GDM1 (cell line): ENCODE data around the gene CDC42SE2.
A peak's percentile ranks its signal among the peaks of the same experiment; 100 is the strongest.
"Not testable (repeated sequence)": the region's sequence is repeated elsewhere in the genome, so short reads cannot be mapped to it uniquely, and the experiment has no call there.

Experiments used
- DNase-seq: peaks from one replicate; lab custom pipeline; 2025; lab: John Stamatoyannopoulos, UW

CDC42SE2 gene

DNA sequence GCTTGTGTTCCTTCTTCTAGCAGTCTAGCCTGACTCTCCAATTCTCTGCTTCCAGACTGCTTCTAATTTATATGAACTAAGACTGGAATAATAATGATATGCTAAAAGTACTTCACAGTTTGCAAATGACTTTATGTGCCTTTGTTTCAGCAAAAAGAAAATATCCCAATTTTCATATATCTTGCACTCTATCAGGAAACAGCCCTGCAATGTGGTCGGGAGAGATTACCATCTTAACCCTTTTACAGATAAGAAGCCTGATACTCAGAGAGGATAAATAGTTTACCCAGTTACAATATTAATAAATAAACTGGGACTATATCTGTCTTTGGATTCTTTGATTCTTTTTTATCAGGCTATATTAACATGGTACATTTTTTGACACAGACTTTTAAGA is 126.0 kb downstream of the CDC42SE2 start:
- no peak for DNase-seq

- DNase-seq: no peak
Measured at GRCh38 chr5:131392466-131393095, 128.7 kb downstream of the CDC42SE2 start.

GRCh38 chr5:131393498-131393968 is 129.7 kb downstream of the CDC42SE2 start:
- DNase-seq: no peak

DNA sequence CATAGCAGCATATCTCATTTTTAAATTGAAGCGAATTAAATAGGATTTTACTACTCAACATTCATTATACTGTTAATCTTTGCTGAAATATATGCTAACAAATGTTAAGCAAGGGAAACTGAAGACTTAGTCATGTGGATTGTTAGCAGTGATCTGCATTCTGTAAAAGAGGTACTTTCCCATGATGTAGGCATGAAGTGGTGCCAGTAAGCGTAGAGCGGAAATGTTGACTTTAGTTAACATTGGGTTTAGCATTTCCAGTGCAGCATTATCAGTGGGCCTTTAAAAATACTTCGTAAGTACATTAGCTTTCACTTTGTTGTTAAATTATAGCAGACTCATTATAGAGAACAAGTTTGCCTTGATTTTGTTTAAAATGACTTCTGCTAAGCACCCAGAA is 130.3 kb downstream of the CDC42SE2 start:
- no peak for DNase-seq

DNA sequence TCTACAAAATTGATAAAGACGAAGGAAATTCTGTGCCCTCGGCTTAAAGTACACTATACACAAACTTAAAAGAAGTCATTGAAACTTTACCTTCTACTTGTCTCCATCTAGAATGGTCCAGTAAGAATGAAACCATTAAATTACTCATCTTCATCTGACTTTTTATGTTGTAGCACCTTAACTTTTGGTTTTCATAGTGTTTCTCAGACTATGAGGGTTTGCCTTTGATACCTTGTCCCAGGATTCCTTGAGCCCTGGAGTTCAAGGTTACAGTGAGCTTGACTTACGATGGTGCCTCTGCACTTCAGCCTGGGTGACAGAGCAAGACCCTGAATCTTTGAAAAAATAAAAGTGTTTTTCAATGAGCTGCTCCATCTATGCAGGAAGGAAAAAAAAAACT is 132.2 kb downstream of the CDC42SE2 start:
- DNase-seq: no peak

- no peak for DNase-seq
Measured at GRCh38 chr5:131396630-131397273, 132.9 kb downstream of the CDC42SE2 start.

GRCh38 chr5:131399007-131399406 is 135.2 kb downstream of the CDC42SE2 start:
- DNase-seq: not testable (repeated sequence)

GRCh38 chr5:131400585-131400984 is 136.7 kb downstream of the CDC42SE2 start:
- DNase-seq: no peak

- DNase-seq: no peak
Measured at GRCh38 chr5:131405674-131406073, 141.8 kb downstream of the CDC42SE2 start.

DNA sequence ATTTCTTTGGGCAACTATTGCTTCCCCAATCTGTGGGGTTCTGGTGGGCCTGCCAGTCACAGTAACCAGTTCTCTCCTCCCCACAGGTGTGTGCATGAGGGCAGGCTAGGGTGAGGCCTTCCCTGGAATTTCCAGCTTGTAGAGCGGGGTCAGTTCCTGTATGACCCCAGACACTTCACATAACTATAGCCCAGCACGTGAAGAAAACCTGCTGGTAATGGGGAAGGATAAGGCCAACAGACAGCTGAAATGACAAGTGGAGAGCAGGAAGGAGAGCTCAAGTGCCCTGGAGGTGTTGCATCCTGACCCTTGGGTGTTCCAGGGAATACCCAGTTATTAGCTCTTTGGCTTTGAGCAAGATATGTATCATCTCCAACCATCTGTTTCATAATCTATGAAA is 142.2 kb downstream of the CDC42SE2 start:
- DNase-seq: no peak

DNA sequence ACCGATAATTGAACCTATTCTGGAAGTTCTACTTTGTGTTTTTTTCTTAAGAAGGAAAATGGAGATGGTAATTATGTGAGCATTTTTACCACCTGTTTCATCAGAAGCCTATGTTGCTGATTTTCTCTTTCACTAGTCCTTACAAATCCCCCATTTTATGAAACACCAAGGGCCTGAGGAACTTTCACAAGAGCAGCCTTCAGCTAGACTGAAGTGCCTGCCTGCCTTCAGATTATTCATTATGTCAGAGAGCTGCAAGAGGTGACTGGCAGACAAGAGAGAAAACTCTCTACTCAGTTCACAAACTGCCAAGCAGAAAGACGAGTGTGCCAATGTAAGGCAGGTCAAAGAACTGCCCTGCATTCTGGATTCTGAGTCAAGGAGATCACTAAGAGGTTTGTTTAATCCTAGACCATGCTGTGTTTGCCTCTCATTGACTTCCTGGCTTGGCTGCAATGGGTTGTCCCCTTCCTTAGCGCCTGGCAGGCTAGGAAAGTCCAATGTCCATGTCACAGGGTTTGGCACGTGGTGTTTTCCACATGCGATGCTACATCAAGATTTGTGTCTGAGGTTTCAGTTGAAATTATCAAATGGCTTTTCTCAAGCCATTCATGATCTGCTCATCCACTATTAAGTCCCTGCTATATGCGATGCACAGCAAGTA is 143.3 kb downstream of the CDC42SE2 start:
- DNase-seq: no peak

DNA sequence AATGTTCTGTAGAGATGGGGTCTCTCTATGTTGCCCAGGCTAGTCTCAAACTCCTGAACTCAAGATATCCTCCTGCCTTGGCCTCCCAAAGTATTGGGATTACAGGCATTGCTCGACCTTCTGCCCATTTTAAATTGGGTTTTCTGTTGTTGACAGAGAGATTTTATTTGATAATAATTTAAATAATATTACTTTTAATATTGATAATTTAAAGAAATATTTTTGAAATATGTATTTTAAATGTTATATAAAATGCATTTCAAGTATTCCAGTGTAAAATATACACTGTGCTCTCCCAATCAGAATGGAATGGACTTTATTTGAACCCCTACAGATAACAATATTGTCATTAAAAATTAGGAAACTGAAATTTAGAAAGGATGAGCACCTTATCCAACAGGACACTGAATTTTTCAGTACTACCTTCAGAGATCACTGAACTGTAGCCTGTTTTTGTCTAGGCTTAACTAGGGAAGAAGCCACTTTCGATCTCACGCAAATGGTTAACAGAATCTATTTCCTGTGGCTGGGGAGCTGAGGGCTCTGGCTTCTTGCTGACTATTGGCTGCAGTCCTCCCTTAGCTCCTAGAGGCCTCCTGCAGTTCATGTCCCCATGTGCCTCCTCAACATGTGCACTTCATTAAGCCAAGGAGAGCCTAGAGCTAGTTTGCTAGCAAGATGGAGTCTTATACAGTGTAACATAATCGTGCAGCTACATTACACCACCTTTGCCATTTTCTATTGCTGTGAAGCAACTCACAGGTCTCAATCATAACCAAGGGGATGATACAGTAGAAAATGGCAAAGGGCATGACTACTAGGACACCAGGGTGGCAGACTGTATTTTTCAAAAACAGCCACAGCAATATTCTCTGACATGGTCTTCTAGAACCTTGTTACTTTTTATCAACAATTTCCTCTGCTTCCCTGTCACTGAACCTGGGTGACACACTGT is 150.0 kb downstream of the CDC42SE2 start:
- DNase-seq: peak; percentile 12

DNA sequence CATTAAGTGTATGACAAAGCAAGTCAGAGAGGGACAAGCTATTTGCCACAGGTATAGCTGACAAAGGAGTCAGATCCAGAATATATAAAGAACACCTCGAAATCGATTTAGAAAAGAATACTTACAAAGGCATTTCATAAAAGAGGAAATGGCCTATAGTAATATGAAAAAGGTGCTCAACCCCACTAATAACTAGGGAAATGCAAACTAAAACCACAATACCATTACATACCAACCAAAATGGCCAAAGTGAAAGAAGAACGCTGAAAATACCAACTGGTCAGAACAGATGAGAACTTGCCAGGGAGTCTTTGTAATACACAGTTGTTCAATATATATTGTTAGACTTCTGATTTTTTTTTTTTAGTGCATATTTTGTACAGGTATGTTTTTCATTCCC is 152.9 kb downstream of the CDC42SE2 start:
- DNase-seq: no peak

GRCh38 chr5:131417240-131417869 is 153.5 kb downstream of the CDC42SE2 start:
- DNase-seq: peak; percentile 40

DNA sequence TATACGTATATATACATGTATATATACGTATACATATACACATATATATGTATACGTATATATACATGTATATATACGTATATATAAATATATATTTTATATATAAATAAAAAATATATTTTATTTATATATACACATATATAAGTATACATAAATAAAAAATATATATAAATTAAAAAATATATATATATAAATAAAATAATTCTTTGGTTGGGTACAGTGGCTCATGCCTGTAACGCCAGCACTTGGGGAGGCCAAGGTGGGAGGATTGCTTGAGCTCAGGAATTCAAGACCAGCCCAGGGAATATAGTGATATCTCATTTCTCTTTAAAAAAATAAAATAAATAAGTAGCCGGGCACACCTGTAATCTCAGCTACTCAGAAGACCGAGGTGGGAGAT is 155.0 kb downstream of the CDC42SE2 start:
- DNase-seq: no peak

- no peak for DNase-seq
Measured at GRCh38 chr5:131419877-131420276, 156.0 kb downstream of the CDC42SE2 start.

DNA sequence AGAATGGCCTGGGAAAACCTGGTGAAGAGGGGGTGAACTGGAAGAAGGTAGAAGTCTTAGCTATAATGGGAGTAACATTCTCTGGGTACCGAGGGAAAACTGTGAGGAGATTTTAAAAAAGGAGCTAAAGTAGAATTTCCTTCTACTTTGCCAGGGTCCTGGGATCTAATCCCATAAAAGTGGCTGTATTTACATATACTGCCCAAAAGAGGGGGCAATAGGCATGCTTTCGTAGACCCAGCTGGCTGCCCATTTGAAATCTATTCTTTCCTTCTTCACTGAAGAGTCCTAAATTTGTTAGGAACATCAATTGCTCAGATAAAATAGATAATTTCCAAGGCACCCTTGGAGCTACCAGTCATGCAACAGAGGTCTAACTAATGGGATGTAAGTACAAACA is 159.2 kb downstream of the CDC42SE2 start:
- no peak for DNase-seq

DNA sequence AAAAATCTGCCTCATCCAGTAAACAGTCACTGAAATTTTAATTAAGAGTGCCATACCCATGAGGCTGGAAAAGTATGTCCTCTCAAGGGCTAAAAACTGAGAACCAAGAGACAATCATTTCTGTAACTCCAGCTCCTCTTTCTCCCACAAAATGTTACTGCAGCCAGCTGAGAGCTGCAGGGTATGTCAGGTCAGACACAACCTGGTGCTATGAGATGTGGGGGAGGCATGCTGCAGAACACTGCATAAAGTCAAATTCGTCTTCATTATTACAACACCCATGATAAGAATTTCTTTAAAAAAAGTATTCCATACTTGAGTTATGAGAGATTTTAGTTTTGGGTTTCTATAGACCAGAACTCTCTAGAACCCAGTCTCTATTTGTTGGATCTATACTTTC is 162.2 kb downstream of the CDC42SE2 start:
- DNase-seq: no peak

- no peak for DNase-seq
Measured at GRCh38 chr5:131430794-131431193, 166.9 kb downstream of the CDC42SE2 start.

- no peak for DNase-seq
Measured at GRCh38 chr5:131431794-131432193, 167.9 kb downstream of the CDC42SE2 start.

DNA sequence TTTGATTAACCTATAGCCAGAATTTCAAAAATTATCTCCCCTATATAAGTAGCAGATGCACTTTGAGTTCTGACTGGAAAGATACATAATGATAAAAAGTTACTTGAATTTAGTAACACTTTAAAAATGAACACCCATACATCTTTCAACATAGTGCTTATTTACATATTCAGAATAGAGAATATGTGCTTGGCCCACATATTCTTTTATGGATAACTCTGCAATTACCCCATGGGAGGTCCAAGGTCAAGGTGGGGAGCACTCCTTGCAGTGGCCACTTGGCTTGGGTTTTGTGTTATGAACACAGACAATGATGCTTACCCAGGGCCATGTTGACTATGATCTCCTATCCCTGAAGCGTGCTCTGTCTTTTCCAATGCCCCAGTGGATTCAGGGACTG is 169.3 kb downstream of the CDC42SE2 start:
- DNase-seq: no peak

- no peak for DNase-seq
Measured at GRCh38 chr5:131436081-131436480, 172.2 kb downstream of the CDC42SE2 start.
